ENCODE data around the gene MPZL1.

The MPZL1 gene

DNA sequence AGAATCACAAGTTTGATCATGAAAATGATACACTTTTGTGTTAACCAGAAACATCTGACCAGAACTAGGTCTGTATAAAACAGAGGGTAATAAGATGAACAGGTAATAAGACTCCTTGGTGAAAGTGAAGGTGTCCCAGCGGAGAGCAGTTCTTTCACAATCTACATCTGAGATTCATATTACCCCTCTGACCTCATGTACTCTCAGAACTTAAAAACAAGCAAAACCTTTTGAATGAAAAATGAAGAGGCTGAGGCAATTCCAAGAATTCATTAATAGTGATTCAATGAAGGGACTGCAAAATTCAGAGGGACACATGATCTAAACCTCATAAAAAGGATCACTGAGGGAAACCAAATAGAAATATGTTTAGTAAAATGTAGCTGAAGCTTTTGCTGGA lies 10.9 kb upstream of the MPZL1 start:
- no peaks in the 10 kb centered on the region for H3K36me3 ChIP-seq (ENCODE audit: insufficient read depth, low read length)
- no peak overlapping the region for H3K9ac ChIP-seq (ENCODE audit: insufficient read length)
- no peak for DNase-seq (ENCODE audit: low read depth, low spot score)
- H3K9me3 ChIP-seq (ENCODE audit: low read depth, low read length) = no peaks in the 10 kb centered on the region
- TF ChIP-seq FOXP2 (optimal IDR thresholded peaks at IDR 0.05; ENCODE audit: control extremely low read depth, extremely low read length, insufficient read depth) = no peak
- TF ChIP-seq EZH2 (IDR thresholded peaks at IDR 0.05) = no peak
- no peak for TF ChIP-seq POLR2AphosphoS5 (IDR thresholded peaks at IDR 0.05; ENCODE audit: borderline replicate concordance, low read depth, low read length)
- H3K4me3 ChIP-seq = no peak overlapping the region
- H3K27ac ChIP-seq = no peak overlapping the region

DNA sequence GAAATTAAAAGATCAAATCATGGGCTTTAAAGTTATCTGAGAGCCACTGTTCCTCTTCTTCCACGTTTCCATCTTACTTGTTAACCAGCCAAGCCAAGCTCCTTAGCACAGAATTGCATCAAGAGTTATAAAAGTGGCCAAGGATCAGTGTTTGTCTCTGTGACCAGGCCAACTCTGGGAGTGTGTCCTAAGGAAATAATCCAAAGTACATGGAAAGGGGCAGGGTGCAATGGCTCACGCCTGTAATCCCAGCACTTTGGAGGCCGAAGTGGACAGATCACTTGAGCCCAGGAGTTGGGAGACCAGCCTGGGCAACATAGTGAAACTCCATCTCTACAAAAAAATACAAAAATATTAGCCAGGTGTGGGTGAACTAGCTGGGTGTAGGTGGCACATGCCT lies 10.0 kb upstream of the MPZL1 start:
- no peak overlapping the region for H3K9ac ChIP-seq (ENCODE audit: insufficient read length)
- H3K27ac ChIP-seq = no peak overlapping the region
- no peak for TF ChIP-seq EZH2 (IDR thresholded peaks at IDR 0.05)
- no peak for TF ChIP-seq POLR2AphosphoS5 (IDR thresholded peaks at IDR 0.05; ENCODE audit: borderline replicate concordance, low read depth, low read length)
- TF ChIP-seq FOXP2 (optimal IDR thresholded peaks at IDR 0.05; ENCODE audit: control extremely low read depth, extremely low read length, insufficient read depth) = no peak
- H3K36me3 ChIP-seq (ENCODE audit: insufficient read depth, low read length) = no peaks in the 10 kb centered on the region
- H3K4me3 ChIP-seq = no peak overlapping the region
- DNase-seq (ENCODE audit: low read depth, low spot score) = no peak
- peaks cover under 1% of the 10 kb centered on the region; the same call in 1 of the 2 replicates for H3K9me3 ChIP-seq (ENCODE audit: low read depth, low read length)

DNA sequence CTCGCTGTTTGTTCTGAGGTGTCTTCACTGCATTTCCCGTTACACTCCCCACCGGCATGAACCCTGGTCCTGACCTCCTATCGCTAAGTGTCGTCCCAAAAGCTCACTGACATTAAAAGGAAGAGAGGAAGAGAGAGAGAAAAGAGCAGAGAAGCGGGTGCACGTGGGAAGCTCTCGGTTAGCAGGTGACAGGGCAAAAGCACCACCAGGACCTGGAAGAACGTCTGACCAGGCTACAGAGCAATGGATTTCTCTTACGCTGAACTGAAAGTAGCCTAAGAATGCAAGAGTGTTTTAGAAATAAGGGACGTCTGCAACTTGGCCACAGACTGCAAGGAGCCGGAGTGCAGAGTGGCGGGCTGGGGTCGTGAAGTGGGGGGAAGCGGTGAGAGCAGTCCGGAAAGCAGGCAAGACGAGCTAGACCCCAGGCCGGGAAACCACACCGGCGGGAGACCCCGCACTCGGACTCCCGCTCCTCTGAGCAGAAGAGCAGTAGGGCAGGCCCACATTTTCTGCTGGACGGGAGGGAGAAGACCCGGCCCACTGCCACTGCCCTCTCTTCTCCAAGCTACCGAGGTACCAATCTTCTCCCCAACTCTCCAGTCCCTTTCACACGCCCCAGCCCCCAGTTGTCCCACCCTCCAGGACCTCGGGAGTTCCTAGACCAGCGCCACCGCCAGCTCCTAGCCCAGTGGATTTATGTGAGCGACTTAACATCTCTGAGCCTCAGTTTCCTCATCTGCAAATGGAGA lies 8.3 kb upstream of the MPZL1 start:
- DNase-seq (ENCODE audit: low read depth, low spot score) = no peak
- 0 out of 2 replicates have a peak overlapping the region, but pooled peaks have one; percentile 94 for H3K27ac ChIP-seq
- peak overlapping the region; percentile 95 for H3K9ac ChIP-seq (ENCODE audit: insufficient read length)
- TF ChIP-seq POLR2AphosphoS5 (IDR thresholded peaks at IDR 0.05; ENCODE audit: borderline replicate concordance, low read depth, low read length) (no peak), EZH2 (IDR thresholded peaks at IDR 0.05) (no peak), FOXP2 (optimal IDR thresholded peaks at IDR 0.05; ENCODE audit: control extremely low read depth, extremely low read length, insufficient read depth) (no peak)
- H3K9me3 ChIP-seq (ENCODE audit: low read depth, low read length) = peaks cover 4% of the 10 kb centered on the region
- peak overlapping the region; percentile 99 for H3K4me3 ChIP-seq
- no peaks in the 10 kb centered on the region for H3K36me3 ChIP-seq (ENCODE audit: insufficient read depth, low read length)

DNA sequence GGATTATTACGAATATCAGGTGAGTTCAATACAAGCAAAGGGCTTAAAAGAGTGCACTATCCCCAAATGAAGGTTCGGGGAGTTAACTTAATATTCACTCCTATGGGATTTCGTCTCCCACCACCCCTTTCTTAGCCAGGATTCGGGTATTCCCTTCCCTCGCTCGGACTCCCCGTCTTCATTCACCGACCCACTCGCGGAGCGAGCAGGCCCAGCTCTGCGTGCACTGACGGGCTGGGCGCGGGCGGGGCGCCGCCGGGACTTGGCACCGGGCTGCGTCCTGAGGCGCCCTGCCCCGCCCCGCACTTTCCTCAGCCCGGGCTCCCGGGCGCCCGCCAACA lies 7.7 kb upstream of the MPZL1 start:
- H3K4me3 ChIP-seq = peak overlapping the region; percentile 99
- peak overlapping the region; percentile 94 for H3K27ac ChIP-seq
- no peak for TF ChIP-seq FOXP2 (optimal IDR thresholded peaks at IDR 0.05; ENCODE audit: control extremely low read depth, extremely low read length, insufficient read depth)
- H3K9ac ChIP-seq (ENCODE audit: insufficient read length) = peak overlapping the region; percentile 95
- no peak for DNase-seq (ENCODE audit: low read depth, low spot score)
- H3K9me3 ChIP-seq (ENCODE audit: low read depth, low read length) = peaks cover 4% of the 10 kb centered on the region
- no peaks in the 10 kb centered on the region for H3K36me3 ChIP-seq (ENCODE audit: insufficient read depth, low read length)

DNA sequence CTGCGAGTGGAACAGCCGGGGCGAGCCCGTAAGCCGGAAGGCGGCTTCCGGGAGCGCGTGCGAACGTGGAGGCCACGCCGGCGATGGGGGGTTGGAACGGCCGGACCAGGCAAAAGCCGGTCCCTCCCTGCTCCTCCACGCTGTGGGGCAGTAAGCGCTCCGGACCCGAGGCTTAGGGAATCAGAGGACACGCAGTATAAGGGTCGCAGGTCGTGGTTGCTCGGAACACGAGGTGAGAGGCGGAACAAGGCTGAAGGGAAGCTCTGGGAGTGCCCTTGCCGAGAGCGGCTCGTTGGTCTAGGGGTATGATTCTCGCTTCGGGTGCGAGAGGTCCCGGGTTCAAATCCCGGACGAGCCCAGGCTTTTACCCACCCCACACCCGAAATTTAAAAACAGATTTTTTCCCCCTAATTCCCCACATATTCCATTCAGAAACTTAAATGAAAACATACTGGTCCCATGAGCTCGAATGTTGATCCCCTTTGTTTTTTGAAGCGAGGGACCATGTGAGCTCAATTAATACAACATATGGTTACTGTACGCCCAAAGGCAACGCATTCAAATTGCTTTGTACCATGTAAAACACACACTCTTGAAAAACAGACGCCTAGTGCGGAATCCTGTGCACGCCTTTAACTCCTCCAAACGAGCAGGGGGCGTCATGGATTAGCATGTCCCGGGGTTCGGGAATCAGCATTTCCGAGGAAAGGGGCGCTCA lies 7.2 kb upstream of the MPZL1 start:
- peak overlapping the region; percentile 99 for H3K4me3 ChIP-seq
- DNase-seq (ENCODE audit: low read depth, low spot score) = peak; percentile 87
- peak overlapping the region; percentile 95 for H3K9ac ChIP-seq (ENCODE audit: insufficient read length)
- TF ChIP-seq POLR2AphosphoS5 (IDR thresholded peaks at IDR 0.05; ENCODE audit: borderline replicate concordance, low read depth, low read length) (peak; percentile 40; the same call in 1 of the 2 replicates), FOXP2 (optimal IDR thresholded peaks at IDR 0.05; ENCODE audit: control extremely low read depth, extremely low read length, insufficient read depth) (peak; percentile 56), EZH2 (IDR thresholded peaks at IDR 0.05) (no peak)
- H3K9me3 ChIP-seq (ENCODE audit: low read depth, low read length) = peaks cover 4% of the 10 kb centered on the region
- H3K36me3 ChIP-seq (ENCODE audit: insufficient read depth, low read length) = no peaks in the 10 kb centered on the region
- peak overlapping the region; percentile 94 for H3K27ac ChIP-seq

DNA sequence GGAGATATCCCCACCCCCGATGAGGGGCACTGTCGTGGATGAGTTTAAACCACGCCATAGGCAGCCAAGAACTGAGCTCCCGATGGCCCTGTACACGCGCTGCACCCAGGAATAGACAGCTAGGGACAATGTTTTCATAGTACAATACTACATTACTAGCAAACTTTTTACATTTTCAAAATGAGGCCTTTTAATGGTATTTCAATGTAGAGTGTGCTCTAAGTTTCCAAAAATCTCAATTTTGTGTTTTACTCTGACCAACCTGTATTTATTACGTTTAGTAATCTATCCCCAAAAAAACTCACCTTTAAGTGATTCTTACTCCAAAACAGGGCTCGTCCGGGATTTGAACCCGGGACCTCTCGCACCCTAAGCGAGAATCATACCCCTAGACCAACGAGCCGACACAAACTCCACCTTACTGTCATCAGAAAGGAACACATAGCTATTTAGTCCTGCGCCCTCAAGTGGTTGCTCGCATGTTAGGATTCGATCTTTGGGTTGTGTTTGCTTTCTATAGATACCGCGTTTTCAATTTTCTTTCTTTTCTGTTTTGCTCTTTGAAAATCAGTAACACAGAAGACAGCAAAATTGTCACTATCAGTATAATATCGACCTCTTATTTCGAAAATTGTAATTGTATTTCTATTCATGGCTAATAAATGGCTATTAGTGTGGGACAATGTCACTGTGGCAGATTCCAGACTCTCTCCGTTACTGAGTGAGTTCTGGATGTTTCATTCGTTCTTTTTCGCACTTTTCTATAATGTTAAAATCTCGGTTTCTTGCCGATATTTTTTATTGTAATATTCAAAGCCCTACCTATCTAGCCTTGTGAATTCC lies 6.4 kb upstream of the MPZL1 start:
- no peak for TF ChIP-seq EZH2 (IDR thresholded peaks at IDR 0.05)
- 0 out of 2 replicates have a peak, but pooled peaks have one; percentile 9 for TF ChIP-seq POLR2AphosphoS5 (IDR thresholded peaks at IDR 0.05; ENCODE audit: borderline replicate concordance, low read depth, low read length)
- no peak for TF ChIP-seq FOXP2 (optimal IDR thresholded peaks at IDR 0.05; ENCODE audit: control extremely low read depth, extremely low read length, insufficient read depth)
- peak; percentile 92 for DNase-seq (ENCODE audit: low read depth, low spot score)
- peak overlapping the region; percentile 94 for H3K27ac ChIP-seq
- peak overlapping the region; percentile 95 for H3K9ac ChIP-seq (ENCODE audit: insufficient read length)
- H3K36me3 ChIP-seq (ENCODE audit: insufficient read depth, low read length) = no peaks in the 10 kb centered on the region
- peaks cover 4% of the 10 kb centered on the region for H3K9me3 ChIP-seq (ENCODE audit: low read depth, low read length)
- peak overlapping the region; percentile 99 for H3K4me3 ChIP-seq

DNA sequence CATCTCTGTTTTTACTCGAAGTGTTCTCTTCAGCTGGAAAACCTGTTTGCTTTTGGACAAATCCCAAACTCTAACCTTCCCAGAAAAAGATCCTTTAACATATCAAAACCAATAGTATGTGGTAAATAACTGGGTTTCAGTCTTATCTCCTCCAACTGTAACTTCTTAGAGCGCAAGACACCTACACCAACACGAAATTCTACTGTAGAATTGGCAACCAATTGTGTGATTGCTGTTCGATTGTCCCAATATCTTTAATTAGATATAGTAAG lies 5.8 kb upstream of the MPZL1 start:
- Histone ChIP-seq H3K9me3 (ENCODE audit: low read depth, low read length) (peaks cover 4% of the 10 kb centered on the region), H3K4me3 (peak overlapping the region; percentile 99), H3K9ac (ENCODE audit: insufficient read length) (peak overlapping the region; percentile 94), H3K27ac (peak overlapping the region; percentile 93), H3K36me3 (ENCODE audit: insufficient read depth, low read length) (no peaks in the 10 kb centered on the region)
- TF ChIP-seq EZH2 (IDR thresholded peaks at IDR 0.05) (no peak), POLR2AphosphoS5 (IDR thresholded peaks at IDR 0.05; ENCODE audit: borderline replicate concordance, low read depth, low read length) (no peak), FOXP2 (optimal IDR thresholded peaks at IDR 0.05; ENCODE audit: control extremely low read depth, extremely low read length, insufficient read depth) (no peak)
- no peak for DNase-seq (ENCODE audit: low read depth, low spot score)

DNA sequence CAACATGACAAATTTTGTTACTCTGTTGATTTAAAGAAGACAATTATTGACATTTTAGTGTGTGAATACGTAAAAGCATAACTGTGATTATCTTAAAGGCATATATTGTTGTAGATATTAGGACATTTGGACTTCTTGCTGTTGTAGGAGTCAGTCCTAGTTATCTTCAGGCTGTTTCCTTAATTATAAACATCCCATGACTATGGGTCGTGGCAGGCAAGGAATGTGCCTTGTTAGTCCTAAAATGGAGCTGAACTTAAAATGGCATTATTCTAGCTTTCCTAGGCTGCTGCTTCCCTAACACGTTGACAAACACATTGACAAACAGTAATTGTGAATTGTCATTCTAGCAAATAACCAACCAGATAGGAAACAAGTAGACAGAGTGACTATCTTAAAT lies 4.4 kb upstream of the MPZL1 start:
- peak overlapping the region; percentile 60 for H3K27ac ChIP-seq
- no peak overlapping the region for H3K9ac ChIP-seq (ENCODE audit: insufficient read length)
- TF ChIP-seq EZH2 (IDR thresholded peaks at IDR 0.05) (no peak), POLR2AphosphoS5 (IDR thresholded peaks at IDR 0.05; ENCODE audit: borderline replicate concordance, low read depth, low read length) (no peak), FOXP2 (optimal IDR thresholded peaks at IDR 0.05; ENCODE audit: control extremely low read depth, extremely low read length, insufficient read depth) (no peak)
- H3K4me3 ChIP-seq = peak overlapping the region; percentile 99
- H3K36me3 ChIP-seq (ENCODE audit: insufficient read depth, low read length) = no peaks in the 10 kb centered on the region
- no peak for DNase-seq (ENCODE audit: low read depth, low spot score)
- peaks cover 4% of the 10 kb centered on the region for H3K9me3 ChIP-seq (ENCODE audit: low read depth, low read length)
